GM18867 (cell line): ENCODE data around the gene ZNF654.

Experiments
- ATAC-seq: cut with Tn5 transposase; IDR thresholded peaks from one replicate; pipeline ENCODE4 v1.9.1; 2021; ENCODE audit warnings: mild to moderate bottlenecking, moderate library complexity; ENCODE audit not compliant: unreplicated experiment

The ZNF654 gene

GRCh38 chr3:88191872-88192409 lies 132.9 kb downstream of the ZNF654 start:
- no peak for ATAC-seq

- no peak for ATAC-seq
Measured at GRCh38 chr3:88192631-88193030, 133.6 kb downstream of the ZNF654 start.
